GM08714 (cell line): Measurements from ENCODE around the gene MMRN2.
"Not testable (repeated sequence)": the region's sequence is repeated elsewhere in the genome, so short reads cannot be mapped to it uniquely, and the experiment has no call there.

ENCODE experiments used
- H3K4me3 ChIP-seq: fragments of 200-500 bp; sonication (Bioruptor generic); 2 replicates; pipeline ENCODE4 v1.5.1; 2014; ENCODE audit warnings: mild to moderate bottlenecking, low read length, inconsistent platforms
- ZNF274 ChIP-seq: IDR thresholded peaks from 2 replicates; pipeline ENCODE4 v1.6.1; 2012; ENCODE audit warnings: mild to moderate bottlenecking, low read depth, low read length

Gene MMRN2

GRCh38 chr10:86942441-86943315 is 14.7 kb downstream of the MMRN2 start:
- H3K4me3 ChIP-seq, result no peak overlapping the region
- TF ChIP-seq ZNF274, result no peak

GRCh38 chr10:86941991-86942421 is 15.4 kb downstream of the MMRN2 start:
- TF ChIP-seq ZNF274, result no peak
- H3K4me3 ChIP-seq, result no peak overlapping the region

- no peak for TF ChIP-seq ZNF274
- no peak overlapping the region for H3K4me3 ChIP-seq
These were observed 16.0 kb downstream of the MMRN2 start for GRCh38 chr10:86941426-86941825.

- TF ChIP-seq ZNF274, result no peak
- no peak overlapping the region for H3K4me3 ChIP-seq
These were observed 16.7 kb downstream of the MMRN2 start for GRCh38 chr10:86940677-86941076.

- not testable (repeated sequence) for H3K4me3 ChIP-seq
These were observed 17.3 kb downstream of the MMRN2 start for GRCh38 chr10:86940076-86940475.

GRCh38 chr10:86938260-86938659 is 19.2 kb downstream of the MMRN2 start:
- no peak for TF ChIP-seq ZNF274
- H3K4me3 ChIP-seq, result no peak overlapping the region

GRCh38 chr10:86937502-86938154 is 19.8 kb downstream of the MMRN2 start:
- H3K4me3 ChIP-seq, result no peak overlapping the region
- no peak for TF ChIP-seq ZNF274

- TF ChIP-seq ZNF274, result no peak
- no peak overlapping the region for H3K4me3 ChIP-seq
These were observed 20.5 kb downstream of the MMRN2 start for GRCh38 chr10:86936661-86937501.

GRCh38 chr10:86934162-86934711 is 23.2 kb downstream of the MMRN2 start:
- H3K4me3 ChIP-seq, result not testable (repeated sequence)

GRCh38 chr10:86932674-86933073 is 24.7 kb downstream of the MMRN2 start:
- no peak overlapping the region for H3K4me3 ChIP-seq
- TF ChIP-seq ZNF274, result no peak

GRCh38 chr10:86931872-86932271 is 25.5 kb downstream of the MMRN2 start:
- no peak for TF ChIP-seq ZNF274
- no peak overlapping the region for H3K4me3 ChIP-seq

GRCh38 chr10:86929468-86930380 is 27.7 kb downstream of the MMRN2 start:
- TF ChIP-seq ZNF274, result no peak

GRCh38 chr10:86922553-86922961 is 34.9 kb downstream of the MMRN2 start:
- no peak overlapping the region for H3K4me3 ChIP-seq
- no peak for TF ChIP-seq ZNF274

More at GRCh38 chr10:86929468-86930380, 27.7 kb downstream of the MMRN2 start:
- no peak overlapping the region for H3K4me3 ChIP-seq
